ENCODE data around the gene NCS1. TPM values are rescaled to one million over a fixed set of nuclear protein-coding genes. Genes with fewer than 3 reads are reported as not detected.
"Not testable (repeated sequence)": the region's sequence is repeated elsewhere in the genome, so short reads cannot be mapped to it uniquely, and the experiment has no call there.

The NCS1 gene
- polyA plus RNA-seq, 1 donor = 73.8 TPM

GRCh38 chr9:130240410-130241197 lies 68.4 kb downstream of the NCS1 start:
- DNase-seq = peak; percentile 62

GRCh38 chr9:130241198-130241535 lies 69.0 kb downstream of the NCS1 start:
- no peak for DNase-seq

GRCh38 chr9:130242270-130243014 lies 70.2 kb downstream of the NCS1 start:
- DNase-seq = no peak

- DNase-seq = peak; percentile 64
Measured at GRCh38 chr9:130243015-130243881, 71.0 kb downstream of the NCS1 start.

GRCh38 chr9:130243882-130244170 lies 71.6 kb downstream of the NCS1 start:
- DNase-seq = no peak

GRCh38 chr9:130244548-130245165 lies 72.5 kb downstream of the NCS1 start:
- DNase-seq = no peak

- DNase-seq = no peak
Measured at GRCh38 chr9:130245474-130245873, 73.3 kb downstream of the NCS1 start.

GRCh38 chr9:130246126-130246525 lies 73.9 kb downstream of the NCS1 start:
- no peak for DNase-seq

GRCh38 chr9:130254747-130255630 lies 82.8 kb downstream of the NCS1 start:
- DNase-seq = no peak

GRCh38 chr9:130255631-130256134 lies 83.5 kb downstream of the NCS1 start:
- no peak for DNase-seq

- DNase-seq = no peak
Measured at GRCh38 chr9:130256644-130257043, 84.4 kb downstream of the NCS1 start.

- not testable (repeated sequence) for DNase-seq
Measured at GRCh38 chr9:130258137-130258536, 85.9 kb downstream of the NCS1 start.

GRCh38 chr9:130259044-130259443 lies 86.8 kb downstream of the NCS1 start:
- no peak for DNase-seq

- DNase-seq = no peak
Measured at GRCh38 chr9:130260816-130261765, 88.9 kb downstream of the NCS1 start.

GRCh38 chr9:130262061-130262745 lies 90.0 kb downstream of the NCS1 start:
- no peak for DNase-seq

- DNase-seq = no peak
Measured at GRCh38 chr9:130262771-130263170, 90.6 kb downstream of the NCS1 start.

GRCh38 chr9:130263601-130264413 lies 91.6 kb downstream of the NCS1 start:
- DNase-seq = no peak

- no peak for DNase-seq
Measured at GRCh38 chr9:130264414-130265350, 92.5 kb downstream of the NCS1 start.
